ENCODE results near the gene RGS9. TPM values are rescaled to one million over a fixed set of nuclear protein-coding genes. Genes with fewer than 3 reads are reported as not detected.

The RGS9 gene
- total and polyA plus RNA-seq, 2 of the 13 experiments (the other 11 are each of a cell fraction or from before 2014, with no cell fraction given), result 0.44 to 0.74 TPM

- no peak overlapping the region for H3K4me2 ChIP-seq (ENCODE audit: low read depth, low read length)
- no peak for FAIRE-seq
- no peak overlapping the region for H3K9ac ChIP-seq (ENCODE audit: insufficient read depth, low read depth, low read length)
- ATAC-seq, result no peak
- H3K4me3 ChIP-seq (replicated peaks in 1 of 3; ENCODE audit: insufficient read depth in 1 of 3, low read depth in 2 of 3, low read length in 3 of 3), result no peak overlapping the region
- no peaks in the 10 kb centered on the region for H4K20me1 ChIP-seq (ENCODE audit: insufficient read depth, low read length)
- H3K9me3 ChIP-seq (ENCODE audit: low read length), result no peaks in the 10 kb centered on the region
- CTCF ChIA-PET (ENCODE audit: low intra/inter-chr PET ratio, low total read pairs), result no interaction called here
- DNase-seq (ENCODE audit: low spot score), result no peak
- TF ChIP-seq EZH2 (conservative IDR thresholded peaks at IDR 0.05; ENCODE audit: low read depth, low read length) (0 out of 2 replicates have a peak, but pooled peaks have one; percentile 14), TEF (CRISPR knock-in tag; IDR thresholded peaks at IDR 0.05) (no peak), ZNF10 (CRISPR knock-in tag; IDR thresholded peaks at IDR 0.05; ENCODE audit: borderline replicate concordance, low read depth) (no peak)
- intact Hi-C loops (cut with micrococcal nuclease; ENCODE audit: unreplicated experiment) (no loop called here), in situ Hi-C loops (cut with HindIII; ENCODE audit: extremely low pct_ligation_motif_present, low pct_unique_long_range_greater_than_20kb) (no loop called here)
- H3K27me3 ChIP-seq (ENCODE audit: control insufficient read depth in 1 of 2, insufficient read depth in 2 of 2, low read length in 2 of 2), result peaks cover 7 to 27% of the 10 kb centered on the region in 2 experiments; a peak in 4 of 5 replicates
- no peaks in the 10 kb centered on the region for H3K79me2 ChIP-seq (ENCODE audit: insufficient read depth, low read length)
- POLR2A ChIA-PET, result no interaction called here
- H3K4me1 ChIP-seq (ENCODE audit: insufficient read depth, low read length), result no peaks in the 10 kb centered on the region
- H3K27ac ChIP-seq (ENCODE audit: extremely low read length, insufficient read depth, low read length), result no peak overlapping the region
- no peak overlapping the region for H2AFZ ChIP-seq (ENCODE audit: low read length)
- no TSS peak for BruUV-seq (replicated peaks)
- WGBS (ENCODE audit: low lambda C conversion rate), result 28% methylated on average over 8 of the region's 9 CpGs
- H3K36me3 ChIP-seq (replicated peaks in 1 of 2; ENCODE audit: control insufficient read depth in 1 of 2, insufficient read depth in 2 of 2, low read length in 2 of 2), result no peaks in the 10 kb centered on the region
Measured at GRCh38 chr17:65182233-65182632, 45.1 kb downstream of the RGS9 start.

- no TSS peak for BruUV-seq (replicated peaks)
- Histone ChIP-seq H3K27me3 (ENCODE audit: control insufficient read depth in 1 of 2, insufficient read depth in 2 of 2, low read length in 2 of 2) (peaks cover 7 to 30% of the 10 kb centered on the region in 2 experiments; a peak in 4 of 5 replicates), H3K4me1 (ENCODE audit: insufficient read depth, low read length) (no peaks in the 10 kb centered on the region), H4K20me1 (ENCODE audit: insufficient read depth, low read length) (no peaks in the 10 kb centered on the region), H3K4me2 (ENCODE audit: low read depth, low read length) (no peak overlapping the region), H3K9me3 (ENCODE audit: low read length) (no peaks in the 10 kb centered on the region), H3K9ac (ENCODE audit: insufficient read depth, low read depth, low read length) (no peak overlapping the region), H3K4me3 (replicated peaks in 1 of 3; ENCODE audit: insufficient read depth in 1 of 3, low read depth in 2 of 3, low read length in 3 of 3) (no peak overlapping the region), H2AFZ (ENCODE audit: low read length) (no peak overlapping the region), H3K79me2 (ENCODE audit: insufficient read depth, low read length) (no peaks in the 10 kb centered on the region), H3K36me3 (replicated peaks in 1 of 2; ENCODE audit: control insufficient read depth in 1 of 2, insufficient read depth in 2 of 2, low read length in 2 of 2) (no peaks in the 10 kb centered on the region), H3K27ac (ENCODE audit: extremely low read length, insufficient read depth, low read length) (no peak overlapping the region)
- no peak for FAIRE-seq
- intact Hi-C loops (cut with micrococcal nuclease; ENCODE audit: unreplicated experiment), result no loop called here
- CTCF ChIA-PET (ENCODE audit: low intra/inter-chr PET ratio, low total read pairs), result no interaction called here
- ATAC-seq, result no peak
- WGBS (ENCODE audit: low lambda C conversion rate), result 30% methylated on average over 6 of the region's 6 CpGs
- DNase-seq (ENCODE audit: low spot score), result no peak
- POLR2A ChIA-PET, result no interaction called here
- in situ Hi-C loops (cut with HindIII; ENCODE audit: extremely low pct_ligation_motif_present, low pct_unique_long_range_greater_than_20kb), result no loop called here
- TF ChIP-seq MIER3 (CRISPR knock-in tag; IDR thresholded peaks at IDR 0.05; ENCODE audit: borderline replicate concordance) (no peak), ZNF503 (CRISPR knock-in tag; IDR thresholded peaks at IDR 0.05) (no peak), THYN1 (CRISPR knock-in tag; IDR thresholded peaks at IDR 0.05; ENCODE audit: borderline replicate concordance, low read depth) (no peak), NFE2 (CRISPR knock-in tag; IDR thresholded peaks at IDR 0.05) (no peak), LCORL (IDR thresholded peaks at IDR 0.05) (no peak), LCORL (CRISPR knock-in tag; IDR thresholded peaks at IDR 0.05) (no peak), ZNF281 (CRISPR knock-in tag; IDR thresholded peaks at IDR 0.05; ENCODE audit: borderline replicate concordance) (no peak), ZFY (CRISPR knock-in tag; IDR thresholded peaks at IDR 0.05) (no peak), SAFB2 (CRISPR knock-in tag; IDR thresholded peaks at IDR 0.05; ENCODE audit: borderline replicate concordance, low read depth) (no peak)
Measured at GRCh38 chr17:65183736-65184135, 46.6 kb downstream of the RGS9 start.

All from HepG2 (cell line).